Endodermal cell (in vitro differentiated cells): Measurements from ENCODE around the gene REG4. TPM values are rescaled to one million over a fixed set of nuclear protein-coding genes. Genes with fewer than 3 reads are reported as not detected.

Experiments used
- DNase-seq: peaks from one replicate; pipeline ENCODE4 v3.0.0-alpha.2; 2017
- H3K27ac ChIP-seq: 2 replicates; pipeline ENCODE4 v1.5.1; 2013; ENCODE audit warnings: mild to moderate bottlenecking, low read depth, low read length, moderate library complexity
- H3K27me3 ChIP-seq: 2 replicates; pipeline ENCODE4 v1.6.1; 2013; ENCODE audit warnings: mild to moderate bottlenecking, low read length, moderate library complexity; ENCODE audit not compliant: insufficient read depth, control insufficient read depth, poor library complexity, severe bottlenecking
- H3K36me3 ChIP-seq: 2 replicates; pipeline ENCODE4 v1.7.0; 2013; ENCODE audit warnings: mild to moderate bottlenecking, low read length, moderate library complexity; ENCODE audit not compliant: control insufficient read depth, insufficient read depth
- H3K4me1 ChIP-seq: one replicate; pipeline ENCODE4 v1.7.0; 2013; ENCODE audit warnings: low read length; ENCODE audit not compliant: control insufficient read depth, insufficient read depth
- H3K4me3 ChIP-seq: 2 replicates; pipeline ENCODE4 v1.5.1; 2013; ENCODE audit warnings: mild to moderate bottlenecking, low read length, moderate library complexity
- H3K9ac ChIP-seq: 2 replicates; pipeline ENCODE4 v1.6.1; 2013; ENCODE audit warnings: mild to moderate bottlenecking, low read length, moderate library complexity; ENCODE audit not compliant: poor library complexity, severe bottlenecking; ENCODE audit errors: extremely low read depth
- H3K9me3 ChIP-seq: 2 replicates; pipeline ENCODE4 v1.6.1; 2013; ENCODE audit warnings: mild to moderate bottlenecking, low read length, moderate library complexity; ENCODE audit not compliant: control insufficient read depth
- H3K27ac Mint-ChIP-seq: 2 replicates; pipeline ENCODE4 v1.8.0; 2020; ENCODE audit warnings: mixed read lengths
- H3K27me3 Mint-ChIP-seq: 2 replicates; pipeline ENCODE4 v1.8.0; 2021; ENCODE audit warnings: mild to moderate bottlenecking, mixed read lengths; ENCODE audit not compliant: insufficient read depth
- H3K36me3 Mint-ChIP-seq: 2 replicates; pipeline ENCODE4 v1.8.0; 2020; ENCODE audit warnings: low read depth, mixed read lengths
- H3K4me1 Mint-ChIP-seq: 2 replicates; pipeline ENCODE4 v1.8.0; 2020; ENCODE audit warnings: mixed read lengths
- H3K4me3 Mint-ChIP-seq: 2 replicates; pipeline ENCODE4 v1.8.0; 2020; ENCODE audit warnings: mild to moderate bottlenecking, moderate library complexity, mixed read lengths
- H3K9me3 Mint-ChIP-seq: 2 replicates; pipeline ENCODE4 v1.8.0; 2020; ENCODE audit warnings: mild to moderate bottlenecking, mixed read lengths
- CTCF ChIP-seq: fragments of 200-600 bp; sonication (generic); conservative IDR thresholded peaks from 2 replicates; pipeline ENCODE4 v1.5.0; 2021; ENCODE audit warnings: antibody characterized with exemption, mild to moderate bottlenecking
- WGBS, 2 experiments: methylation state at CpG; one replicate each; pipeline versions ENCODE4 v1.1.5 to v1.1.7; 2013; ENCODE audit warnings: missing lambda C conversion rate in 2 of 2, mixed read lengths in 1 of 2; ENCODE audit not compliant: insufficient coverage in 1 of 2, insufficient read length in 1 of 2; 5-methylcytosine and 5-hydroxymethylcytosine counted together
- total RNA-seq, 2 donors: library from RNA; stranded (reverse); fragmentation: NEBNext Ultra II Directional in 1 of 2; extraction: Animal tissue kit (Norgen Biotek cat#: 25700) in 1 of 2; gene quantifications; 2 replicates in 1 of 2; 3 replicates in 1 of 2; pipeline ENCODE4 v1.2.1, GENCODE V29; 2021

Gene REG4
- total RNA-seq, 2 donors from 2014 or later = not detected

- Histone ChIP-seq H3K4me1 (no peaks in the 10 kb centered on the region), H3K36me3 (no peaks in the 10 kb centered on the region), H3K4me3 (no peak overlapping the region), H3K9me3 (no peaks in the 10 kb centered on the region), H3K27me3 (peaks cover 37% of the 10 kb centered on the region), H3K9ac (no peak overlapping the region), H3K27ac (no peak overlapping the region)
- Mint-ChIP-seq H3K4me1 (peaks cover 4% of the 10 kb centered on the region), H3K36me3 (no peaks in the 10 kb centered on the region), H3K27me3 (peaks cover 16% of the 10 kb centered on the region), H3K9me3 (no peaks in the 10 kb centered on the region), H3K4me3 (no peak overlapping the region), H3K27ac (no peak overlapping the region)
- DNase-seq = peak; percentile 83
- TF ChIP-seq CTCF = peak; percentile 96
- WGBS, 2 experiments = 7 to 9% methylated on average over 6 of the region's 6 CpGs
Measured at GRCh38 chr1:119808972-119809550, 2.2 kb downstream of the REG4 start.

- H3K36me3 ChIP-seq = no peaks in the 10 kb centered on the region
- H3K4me3 Mint-ChIP-seq = no peak overlapping the region
- no peak overlapping the region for H3K4me3 ChIP-seq
- H3K36me3 Mint-ChIP-seq = no peaks in the 10 kb centered on the region
- H3K27me3 Mint-ChIP-seq = peaks cover 15% of the 10 kb centered on the region
- peaks cover 4% of the 10 kb centered on the region for H3K4me1 Mint-ChIP-seq
- no peaks in the 10 kb centered on the region for H3K9me3 Mint-ChIP-seq
- H3K27me3 ChIP-seq = peaks cover 35% of the 10 kb centered on the region
- 63 to 73% methylated on average over 2 to 3 of the region's 3 CpGs for WGBS, 2 experiments
- H3K9me3 ChIP-seq = no peaks in the 10 kb centered on the region
- no peak for TF ChIP-seq CTCF
- DNase-seq = no peak
- H3K4me1 ChIP-seq = no peaks in the 10 kb centered on the region
- no peak overlapping the region for H3K27ac Mint-ChIP-seq
- no peak overlapping the region for H3K27ac ChIP-seq
- no peak overlapping the region for H3K9ac ChIP-seq
Measured at GRCh38 chr1:119808491-119808890, 2.8 kb downstream of the REG4 start.

- Mint-ChIP-seq H3K9me3 (no peaks in the 10 kb centered on the region), H3K4me3 (no peak overlapping the region), H3K27ac (no peak overlapping the region), H3K4me1 (peaks cover 4% of the 10 kb centered on the region), H3K36me3 (no peaks in the 10 kb centered on the region), H3K27me3 (peaks cover 16% of the 10 kb centered on the region)
- no peak for TF ChIP-seq CTCF
- no peaks in the 10 kb centered on the region for H3K9me3 ChIP-seq
- H3K36me3 ChIP-seq = no peaks in the 10 kb centered on the region
- no peak overlapping the region for H3K4me3 ChIP-seq
- no peaks in the 10 kb centered on the region for H3K4me1 ChIP-seq
- no peak overlapping the region for H3K27ac ChIP-seq
- no peak for DNase-seq
- no peak overlapping the region for H3K9ac ChIP-seq
- WGBS, 2 experiments = 88 to 96% methylated on average over 3 to 4 of the region's 4 CpGs
- H3K27me3 ChIP-seq = peaks cover 35% of the 10 kb centered on the region
Measured at GRCh38 chr1:119806489-119806888, 4.8 kb downstream of the REG4 start.
